Dermis blood vessel endothelial cell (primary cell): ENCODE measurements around the gene TCHHL1. TPM values are rescaled to one million over a fixed set of nuclear protein-coding genes. Genes with fewer than 3 reads are reported as not detected.

Experiments used
- DNase-seq: peaks from one replicate; pipeline ENCODE4 v3.0.0; 2010
- total RNA-seq: library from RNA; depleted of rRNA; stranded (reverse); fragments of >200 nt; gene quantifications from 2 replicates; pipeline ENCODE4 v1.2.3, GENCODE V29; 2014

TCHHL1 gene
- total RNA-seq, 1 donor from 2014 or later = not detected

GRCh38 chr1:152036267-152037216 is 52.3 kb downstream of the TCHHL1 start, which contains the start of gene S100A11:
TSS of gene S100A11 (minus strand) at chr1:152037004. CDS start at chr1:152036915, 89 bp downstream.
- DNase-seq = peak; percentile 84

DNA sequence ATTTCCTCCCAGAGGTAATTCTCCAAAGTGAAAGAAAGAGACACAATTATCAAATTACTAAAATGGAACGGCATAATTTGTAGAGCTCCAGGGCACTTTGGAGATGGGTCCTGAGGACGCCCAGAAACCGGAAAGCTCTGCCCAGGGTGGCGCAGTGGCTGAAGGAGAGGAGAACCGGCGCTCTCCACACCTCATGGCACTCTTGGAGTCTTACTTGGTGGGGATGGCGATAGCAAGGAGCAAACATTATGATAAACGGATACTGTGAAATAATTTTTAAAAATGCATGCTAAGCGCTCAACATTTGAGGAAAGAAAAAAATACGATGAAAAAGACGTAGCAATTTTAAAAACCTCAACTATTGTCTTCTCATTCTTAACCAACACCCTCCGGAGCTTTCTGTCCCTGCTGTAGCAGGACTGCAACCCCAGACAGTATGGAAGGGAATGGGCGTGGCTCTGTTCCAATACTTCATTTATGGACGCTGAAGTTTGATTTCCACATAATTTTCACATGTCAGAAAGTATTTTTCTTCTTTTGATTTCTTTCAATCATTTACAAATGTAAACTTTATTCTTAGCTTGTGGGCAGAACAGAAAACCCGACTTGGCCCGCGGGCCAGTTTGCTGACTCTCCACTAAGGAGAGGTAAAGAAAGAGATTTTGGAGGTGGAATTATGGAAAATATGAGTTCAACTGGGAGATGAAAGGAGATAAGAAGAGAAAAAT is 53.2 kb downstream of the TCHHL1 start:
- peak; percentile 45 for DNase-seq

DNA sequence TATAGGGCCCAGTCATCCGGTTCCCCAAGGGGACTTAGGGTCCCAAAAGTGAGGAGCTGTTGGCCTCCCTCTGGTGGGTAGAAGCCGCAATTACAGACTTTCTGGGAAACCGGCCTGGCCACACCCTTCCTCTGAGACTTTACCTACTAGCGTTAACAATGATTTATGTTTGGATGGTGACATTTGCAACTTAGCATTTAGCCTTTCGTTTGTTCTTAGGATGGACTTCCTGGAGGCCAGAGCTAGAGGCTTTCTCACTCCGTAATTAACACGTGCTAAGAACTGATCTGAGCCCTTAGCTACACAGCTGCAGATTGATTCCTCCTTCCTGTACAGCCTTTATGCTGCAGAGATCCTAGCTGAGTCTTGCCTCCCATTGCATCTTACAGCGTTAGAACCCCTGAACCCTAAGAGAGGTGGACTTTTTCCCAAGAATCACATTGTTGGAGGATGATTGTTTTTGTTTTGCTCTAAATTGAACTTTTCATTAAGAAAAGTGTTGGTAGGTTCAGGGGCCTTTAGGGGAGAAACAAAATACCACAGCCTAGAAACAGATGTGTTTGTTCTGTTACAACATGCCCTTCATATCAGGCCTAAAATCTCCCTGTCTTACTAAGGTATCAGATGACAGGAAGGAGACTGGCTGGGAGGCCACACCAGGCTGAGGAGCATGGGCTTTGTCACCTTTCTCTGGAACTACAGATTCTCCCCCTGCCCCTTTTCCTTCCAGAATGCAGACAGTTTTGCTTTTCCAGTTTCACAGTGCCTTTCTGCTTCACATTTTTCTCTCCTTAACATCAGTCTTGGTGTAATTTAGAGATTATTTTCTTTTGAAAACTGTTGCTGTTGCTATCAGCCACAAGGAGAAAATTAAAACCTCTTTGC is 54.0 kb downstream of the TCHHL1 start:
- DNase-seq = peak; percentile 66

- DNase-seq = no peak
Measured at GRCh38 chr1:152034324-152034653, 54.6 kb downstream of the TCHHL1 start.

Other genes with a start within 250 kb of the TCHHL1 start
- gene C2CD4D, start 249.2 kb downstream of the TCHHL1 start, total RNA-seq = 0.09 TPM in 1 of 2 replicates, not detected in the other
- gene THEM5, start 235.4 kb downstream of the TCHHL1 start, total RNA-seq = 0.17 TPM in 1 of 2 replicates, not detected in the other
- gene THEM4, start 179.6 kb downstream of the TCHHL1 start, total RNA-seq = 5.1 and 12.1 TPM in 2 replicates
- gene S100A10, start 95.2 kb downstream of the TCHHL1 start, total RNA-seq = 148 and 239 TPM in 2 replicates
- 12.3 and 24.6 TPM in 2 replicates for gene S100A11, start 52.1 kb downstream of the TCHHL1 start, total RNA-seq
- 0.05 and 0.17 TPM in 2 replicates for gene TCHH, start 26.4 kb upstream of the TCHHL1 start, total RNA-seq
- gene RPTN, start 70.2 kb upstream of the TCHHL1 start, total RNA-seq = not detected in 2 replicates
- under 0.01 TPM in 1 of 2 replicates, not detected in the other for gene HRNR, start 135.1 kb upstream of the TCHHL1 start, total RNA-seq
- under 0.01 and 0.05 TPM in 2 replicates for gene FLG, start 236.2 kb upstream of the TCHHL1 start, total RNA-seq